HFFc6 (cell line): Measurements from ENCODE around the gene TTLL10. TPM values are rescaled to one million over a fixed set of nuclear protein-coding genes. Genes with fewer than 3 reads are reported as not detected.

Source experiments
- DNase-seq: peaks from one replicate; pipeline ENCODE4 v3.0.0-alpha.2; 2018
- H3K27ac Mint-ChIP-seq: 2 replicates; pipeline ENCODE4 v1.8.0; 2020; ENCODE audit warnings: mild to moderate bottlenecking, mixed read lengths
- H3K27me3 Mint-ChIP-seq: 2 replicates; pipeline ENCODE4 v1.8.0; 2021; ENCODE audit warnings: mild to moderate bottlenecking, moderate library complexity, mixed read lengths; ENCODE audit not compliant: insufficient read depth
- H3K36me3 Mint-ChIP-seq: 2 replicates; pipeline ENCODE4 v1.8.0; 2021; ENCODE audit warnings: low read depth, mixed read lengths
- H3K4me1 Mint-ChIP-seq: 2 replicates; pipeline ENCODE4 v1.8.0; 2020; ENCODE audit warnings: low read depth, mixed read lengths
- H3K4me3 Mint-ChIP-seq: 2 replicates; pipeline ENCODE4 v1.8.0; 2020; ENCODE audit warnings: mild to moderate bottlenecking, moderate library complexity, mixed read lengths
- H3K9me3 Mint-ChIP-seq: 2 replicates; pipeline ENCODE4 v1.8.0; 2020; ENCODE audit warnings: mild to moderate bottlenecking, mixed read lengths
- CTCF ChIP-seq: fragments of 200-600 bp; sonication (generic); IDR thresholded peaks from 2 replicates; pipeline ENCODE4 v1.5.0; 2021; ENCODE audit warnings: antibody characterized with exemption, mild to moderate bottlenecking
- total RNA-seq, 6 experiments: library from RNA; stranded (reverse); fragmentation: NEBNext Ultra II Directional; extraction: Animal tissue kit (Norgen Biotek cat#: 25700); gene quantifications; 2 replicates in 1 of 6; 3 replicates in 5 of 6; pipeline ENCODE4 v1.2.3, GENCODE V29; 2021

Gene TTLL10
- total RNA-seq, 6 experiments from 2014 or later = not detected

- Mint-ChIP-seq H3K4me1 (no peaks in the 10 kb centered on the region), H3K4me3 (no peak overlapping the region)
Measured at GRCh38 chr1:1215881-1216605, 42.4 kb downstream of the TTLL10 start.

GRCh38 chr1:1216770-1217620, 43.3 kb downstream of the TTLL10 start:
- 0 out of 2 replicates have a peak, but pooled peaks cover 1% of the 10 kb centered on the region for H3K27me3 Mint-ChIP-seq
- DNase-seq = no peak
- no peak overlapping the region for H3K4me3 Mint-ChIP-seq
- TF ChIP-seq CTCF = no peak
- H3K27ac Mint-ChIP-seq = no peak overlapping the region
- H3K9me3 Mint-ChIP-seq = no peaks in the 10 kb centered on the region
- peaks cover 15% of the 10 kb centered on the region for H3K36me3 Mint-ChIP-seq
- H3K4me1 Mint-ChIP-seq = no peaks in the 10 kb centered on the region

More at GRCh38 chr1:1215881-1216605, 42.4 kb downstream of the TTLL10 start:
- 0 out of 2 replicates have a peak, but pooled peaks cover 1% of the 10 kb centered on the region for H3K27me3 Mint-ChIP-seq
- no peaks in the 10 kb centered on the region for H3K9me3 Mint-ChIP-seq
- no peak for DNase-seq
- H3K36me3 Mint-ChIP-seq = peaks cover 15% of the 10 kb centered on the region
- H3K27ac Mint-ChIP-seq = no peak overlapping the region
- no peak for TF ChIP-seq CTCF

- Mint-ChIP-seq H3K4me3 (no peak overlapping the region), H3K4me1 (no peaks in the 10 kb centered on the region), H3K9me3 (no peaks in the 10 kb centered on the region), H3K36me3 (peaks cover 18% of the 10 kb centered on the region), H3K27me3 (0 out of 2 replicates have a peak, but pooled peaks cover 1% of the 10 kb centered on the region), H3K27ac (no peak overlapping the region)
- TF ChIP-seq CTCF = no peak
- DNase-seq = no peak
Measured at GRCh38 chr1:1217621-1218523, 44.2 kb downstream of the TTLL10 start.

GRCh38 chr1:1218524-1219200, 45.0 kb downstream of the TTLL10 start:
- Mint-ChIP-seq H3K27ac (no peak overlapping the region), H3K4me1 (no peaks in the 10 kb centered on the region), H3K4me3 (no peak overlapping the region), H3K9me3 (no peaks in the 10 kb centered on the region), H3K27me3 (0 out of 2 replicates have a peak, but pooled peaks cover 1% of the 10 kb centered on the region), H3K36me3 (peaks cover 23% of the 10 kb centered on the region)
- no peak for TF ChIP-seq CTCF
- no peak for DNase-seq

- no peak overlapping the region for H3K27ac Mint-ChIP-seq
- H3K4me3 Mint-ChIP-seq = no peak overlapping the region
- H3K27me3 Mint-ChIP-seq = 0 out of 2 replicates have a peak, but pooled peaks cover 1% of the 10 kb centered on the region
- TF ChIP-seq CTCF = no peak
- no peak for DNase-seq
- peaks cover 23% of the 10 kb centered on the region for H3K36me3 Mint-ChIP-seq
- no peaks in the 10 kb centered on the region for H3K9me3 Mint-ChIP-seq
- no peaks in the 10 kb centered on the region for H3K4me1 Mint-ChIP-seq
Measured at GRCh38 chr1:1219341-1219740, 45.7 kb downstream of the TTLL10 start.
